H1 (cell line): ENCODE measurements around the gene TNXB. TPM values are rescaled to one million over a fixed set of nuclear protein-coding genes. Genes with fewer than 3 reads are reported as not detected.
"Not testable (repeated sequence)": the region's sequence is repeated elsewhere in the genome, so short reads cannot be mapped to it uniquely, and the experiment has no call there.

Source experiments
- CTCF ChIA-PET: fragments of 300-600 bp; sonication (Branson Sonifier 250); formaldehyde crosslinking; loops from one replicate; lab custom pipeline; 2021; ENCODE audit not compliant: partially characterized antibody; lab: Charles Lee
- POLR2A ChIA-PET: fragments of 300-600 bp; sonication (Branson Sonifier 250); formaldehyde crosslinking; loops from one replicate; lab custom pipeline; 2021; ENCODE audit warnings: inconsistent platforms; ENCODE audit not compliant: partially characterized antibody; lab: Charles Lee
- DNase-seq, 2 experiments: peaks; one replicate each; pipeline versions ENCODE4 v3.0.0 to v3.0.0-alpha.2; 2010 to 2022; ENCODE audit warnings: low spot score in 2 of 2, low read depth in 1 of 2, mixed read lengths in 1 of 2
- FAIRE-seq: peaks from 2 replicates; lab custom pipeline; 2011; peaks lifted over from hg19 to GRCh38; lab: Jason Lieb, UNC
- H2AFZ ChIP-seq: 2 replicates; pipeline ENCODE4 v1.8.1; 2012; ENCODE audit warnings: low read length, inconsistent platforms
- H2AK5ac ChIP-seq: 2 replicates; pipeline ENCODE4 v1.6.1; 2013; ENCODE audit warnings: low read depth, low read length
- H2BK120ac ChIP-seq: replicated peaks from 2 replicates; pipeline ENCODE3; 2013; ENCODE audit warnings: low read depth, low read length, inconsistent platforms
- H2BK12ac ChIP-seq: 2 replicates; pipeline ENCODE4 v1.6.1; 2013; ENCODE audit warnings: low read depth, low read length
- H2BK15ac ChIP-seq: 2 replicates; pipeline ENCODE4 v1.6.1; 2013; ENCODE audit warnings: low read length
- H2BK20ac ChIP-seq: 2 replicates; pipeline ENCODE4 v1.6.1; 2013; ENCODE audit warnings: low read length
- H2BK5ac ChIP-seq: 2 replicates; pipeline ENCODE4 v1.6.1; 2013; ENCODE audit warnings: low read depth, low read length
- H3K14ac ChIP-seq: 2 replicates; pipeline ENCODE4 v1.6.1; 2013; ENCODE audit warnings: inconsistent platforms; ENCODE audit not compliant: insufficient read length
- H3K18ac ChIP-seq: 2 replicates; pipeline ENCODE4 v1.6.1; 2013; ENCODE audit warnings: low read length; ENCODE audit errors: extremely low read depth
- H3K23ac ChIP-seq: 2 replicates; pipeline ENCODE4 v1.6.1; 2013; ENCODE audit warnings: inconsistent platforms; ENCODE audit not compliant: insufficient read length
- H3K23me2 ChIP-seq: 2 replicates; pipeline ENCODE4 v1.6.1; 2013; ENCODE audit warnings: low read depth, low read length
- H3K27ac ChIP-seq: 2 replicates; pipeline ENCODE4 v1.6.1; 2011; ENCODE audit warnings: low read depth, low read length, inconsistent platforms
- H3K27me3 ChIP-seq, 4 experiments: replicated peaks in 1 of 4; 1 replicate in 1 of 4; 2 replicates in 3 of 4; pipeline versions ENCODE4 v1.6.1 to v1.8.1; 2011 to 2013; ENCODE audit warnings: low read length in 3 of 4, mild to moderate bottlenecking in 3 of 4, inconsistent platforms in 2 of 4, mixed read lengths in 2 of 4, moderate library complexity in 1 of 4; ENCODE audit not compliant: control insufficient read depth in 3 of 4, insufficient read depth in 3 of 4; ENCODE audit errors: extremely low read depth in 1 of 4
- H3K36me3 ChIP-seq, 4 experiments: 2 replicates each; pipeline versions ENCODE4 v1.6.1 to v1.8.1; 2011 to 2013; ENCODE audit warnings: mild to moderate bottlenecking in 4 of 4, low read length in 3 of 4, moderate library complexity in 2 of 4, control low read depth in 1 of 4, inconsistent platforms in 1 of 4; ENCODE audit not compliant: insufficient read depth in 4 of 4, control insufficient read depth in 2 of 4
- H3K4ac ChIP-seq: replicated peaks from 2 replicates; pipeline ENCODE3; 2013; ENCODE audit warnings: low read length, low read depth, mixed read lengths, inconsistent platforms; ENCODE audit not compliant: insufficient read length
- H3K4me1 ChIP-seq, 4 experiments: replicated peaks in 1 of 4; 1 replicate in 1 of 4; 2 replicates in 3 of 4; pipeline versions ENCODE4 v1.6.1 to v1.8.1; 2011 to 2013; ENCODE audit warnings: low read length in 3 of 4, inconsistent platforms in 2 of 4, mixed read lengths in 1 of 4; ENCODE audit not compliant: insufficient read depth in 4 of 4, control insufficient read depth in 3 of 4
- H3K4me2 ChIP-seq, 2 experiments: 2 replicates each; pipeline versions ENCODE4 v1.6.1 to v1.8.1; 2011 to 2013; ENCODE audit warnings: low read depth in 2 of 2, low read length in 2 of 2, control low read depth in 1 of 2, inconsistent platforms in 1 of 2, mild to moderate bottlenecking in 1 of 2; ENCODE audit not compliant: insufficient read depth in 1 of 2
- H3K4me3 ChIP-seq, 4 experiments: fragments of 200-600, 300-600 bp in 1 of 4; sonication (generic), shearing (Covaris generic), sonication (Bioruptor Twin) in 1 of 4; 2 replicates each; pipeline versions ENCODE4 v1.5.1 to v1.8.1; 2011 to 2016; ENCODE audit warnings: low read length in 4 of 4, low read depth in 3 of 4, control low read depth in 2 of 4, inconsistent platforms in 2 of 4, mild to moderate bottlenecking in 2 of 4, mixed read lengths in 1 of 4, moderate library complexity in 1 of 4; ENCODE audit not compliant: insufficient read depth in 2 of 4; ENCODE audit errors: extremely low read depth in 1 of 4
- H3K56ac ChIP-seq: replicated peaks from 2 replicates; pipeline ENCODE3; 2013; ENCODE audit warnings: low read depth, mild to moderate bottlenecking, mixed read lengths, low read length, inconsistent platforms; ENCODE audit not compliant: insufficient read length
- H3K79me1 ChIP-seq: 2 replicates; pipeline ENCODE4 v1.6.1; 2013; ENCODE audit warnings: low read depth, low read length, control low read depth
- H3K79me2 ChIP-seq, 2 experiments: 2 replicates each; pipeline versions ENCODE4 v1.6.1 to v1.8.1; 2012 to 2013; ENCODE audit warnings: low read length in 2 of 2, mild to moderate bottlenecking in 2 of 2, inconsistent platforms in 1 of 2; ENCODE audit not compliant: insufficient read depth in 2 of 2, control insufficient read depth in 1 of 2
- H3K9ac ChIP-seq, 4 experiments: replicated peaks in 1 of 4; 1 replicate in 1 of 4; 2 replicates in 3 of 4; pipeline versions ENCODE4 v1.6.1 to v1.8.1; 2011 to 2013; ENCODE audit warnings: low read depth in 3 of 4, low read length in 3 of 4, control low read depth in 2 of 4, mild to moderate bottlenecking in 2 of 4, moderate library complexity in 2 of 4, inconsistent platforms in 1 of 4; ENCODE audit errors: extremely low read depth in 1 of 4
- H3K9me3 ChIP-seq, 2 experiments: 2 replicates each; pipeline versions ENCODE4 v1.6.1 to v1.8.1; 2012 to 2013; ENCODE audit warnings: mild to moderate bottlenecking in 2 of 2, moderate library complexity in 2 of 2, control low read depth in 1 of 2, inconsistent platforms in 1 of 2, low read depth in 1 of 2, low read length in 1 of 2, mixed read lengths in 1 of 2; ENCODE audit not compliant: insufficient read depth in 2 of 2
- H4K20me1 ChIP-seq, 2 experiments: replicated peaks in 1 of 2; 2 replicates each; pipeline versions ENCODE3 to v1.8.1; 2011 to 2013; ENCODE audit warnings: inconsistent platforms in 2 of 2, low read length in 2 of 2, mild to moderate bottlenecking in 1 of 2; ENCODE audit not compliant: insufficient read depth in 2 of 2, control insufficient read depth in 1 of 2
- H4K5ac ChIP-seq: 2 replicates; pipeline ENCODE4 v1.6.1; 2013; ENCODE audit warnings: low read length, low read depth, mixed read lengths, inconsistent platforms; ENCODE audit not compliant: insufficient read length
- H4K8ac ChIP-seq: 2 replicates; pipeline ENCODE4 v1.8.0; 2013; ENCODE audit warnings: mild to moderate bottlenecking, moderate library complexity, low read length, inconsistent platforms; ENCODE audit not compliant: insufficient read depth; ENCODE audit errors: extremely low read depth
- H4K91ac ChIP-seq: replicated peaks from 2 replicates; pipeline ENCODE3; 2013; ENCODE audit warnings: low read length, mixed read lengths, inconsistent platforms; ENCODE audit not compliant: insufficient read length
- WGBS, 2 experiments: shearing (Covaris generic) in 1 of 2; methylation state at CpG; one replicate each; pipeline versions ENCODE4 v1.1.6 to v1.1.7; 2013 to 2015; ENCODE audit warnings: low lambda C conversion rate in 2 of 2, mixed read lengths in 2 of 2, inconsistent platforms in 1 of 2, low coverage in 1 of 2, missing lambda C conversion rate in 1 of 2; ENCODE audit not compliant: insufficient replicate concordance in 2 of 2, insufficient coverage in 1 of 2, insufficient read length in 1 of 2; ENCODE audit errors: extremely low coverage in 1 of 2, missing lambda C conversion rate in 1 of 2; 5-methylcytosine and 5-hydroxymethylcytosine counted together
- polyA plus RNA-seq, 7 experiments: library from polyadenylated mRNA; depleted of rRNA in 3 of 7; stranded (reverse) in 5 of 7; unstranded in 2 of 7; fragments of >200 nt in 5 of 7; fragments of 200-250 nt in 2 of 7; gene quantifications; 1 replicate in 5 of 7; 2 replicates in 1 of 7; 4 replicates in 1 of 7; pipeline versions ENCODE4 v1.2.1 to v1.2.3, GENCODE V29; 2011 to 2013; ENCODE audit warnings: missing spikeins in 2 of 7, mixed read lengths in 2 of 7
- total RNA-seq: library from RNA; stranded (reverse); fragmentation: NEBNext Ultra II Directional; extraction: Animal tissue kit (Norgen Biotek cat#: 25700); gene quantifications from 2 replicates; pipeline ENCODE4 v1.2.1, GENCODE V29; 2021

The TNXB gene
- total and polyA plus RNA-seq, 2 of the 8 experiments (the other 6 are each of a cell fraction or from before 2014, with no cell fraction given) = 3.1 to 4.8 TPM

GRCh38 chr6:32037598-32038524 is 71.3 kb downstream of the TNXB start, which contains the start of gene CYP21A2:
TSS of gene CYP21A2 (plus strand) at chr6:32038415. CDS start at chr6:32038423, 8 bp downstream.
- H4K8ac ChIP-seq, H3K36me3 ChIP-seq, H3K4me2 ChIP-seq, H2BK12ac ChIP-seq, H2AFZ ChIP-seq, H4K5ac ChIP-seq, H3K79me2 ChIP-seq, H3K79me1 ChIP-seq, H2BK120ac ChIP-seq, H2BK5ac ChIP-seq, H3K9me3 ChIP-seq, H3K27me3 ChIP-seq, H3K4me3 ChIP-seq, H3K56ac ChIP-seq, H3K18ac ChIP-seq, POLR2A ChIA-PET, H4K20me1 ChIP-seq, DNase-seq, FAIRE-seq, H2BK20ac ChIP-seq, H2AK5ac ChIP-seq, H2BK15ac ChIP-seq, H3K4ac ChIP-seq, H4K91ac ChIP-seq, H3K14ac ChIP-seq, H3K4me1 ChIP-seq, H3K27ac ChIP-seq, H3K23me2 ChIP-seq, H3K23ac ChIP-seq, H3K9ac ChIP-seq: not testable (repeated sequence)
- CTCF ChIA-PET = interaction anchor here (1.2 to 1.4 kb wide), 2 partner anchors 9 to 10 kb away, joined by 3 to 5 read pairs; no protein-coding TSS in a partner anchor
- 85% methylated on average over 14 of the region's 19 CpGs; no CpG with 5 or more reads in 1 of the 2 experiments for WGBS, 2 experiments
